Skin epidermis (tissue), 12 donors: Measurements from ENCODE around the gene VKORC1L1.
"Not testable (repeated sequence)": the region's sequence is repeated elsewhere in the genome, so short reads cannot be mapped to it uniquely, and the experiment has no call there.

ENCODE experiments used
- H3K27ac ChIP-seq, 21 experiments: fragments of 200-600 bp; sonication (generic) in 11 of 21; one replicate each; pipeline ENCODE4 v1.5.0; 2020; ENCODE audit warnings: mild to moderate bottlenecking in 3 of 21, inconsistent platforms in 2 of 21, moderate library complexity in 2 of 21
- H3K4me3 ChIP-seq, 7 experiments: fragments of 200-600 bp; sonication (generic) in 2 of 7; one replicate each; pipeline ENCODE4 v1.5.0; 2020; ENCODE audit warnings: inconsistent platforms in 2 of 7, mild to moderate bottlenecking in 2 of 7, moderate library complexity in 1 of 7

Gene VKORC1L1

DNA sequence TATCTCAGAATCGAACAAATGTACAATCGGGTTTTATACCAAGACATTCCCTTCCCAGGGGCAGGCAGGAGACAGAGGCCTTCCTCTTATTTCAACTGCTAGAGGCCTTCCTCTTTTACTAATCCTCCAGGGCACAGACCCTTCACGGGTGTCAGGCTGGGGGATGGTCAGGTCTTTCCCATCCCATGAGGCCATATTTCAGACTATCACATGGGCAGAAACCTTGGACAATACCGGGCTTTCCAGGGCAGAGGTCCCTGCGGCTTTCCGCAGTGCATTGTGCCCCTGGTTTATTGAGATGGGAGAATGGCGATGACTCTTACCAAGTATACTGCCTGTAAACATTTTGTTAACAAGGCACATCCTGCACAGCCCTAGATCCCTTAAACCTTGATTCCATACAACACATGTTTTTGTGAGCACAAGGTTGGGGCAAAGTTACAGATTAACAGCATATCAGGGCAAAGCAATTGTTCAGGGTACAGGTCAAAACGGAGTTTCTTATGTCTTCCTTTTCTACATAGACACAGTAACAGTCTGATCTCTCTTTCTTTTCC lies 132.3 kb downstream of the VKORC1L1 start:
- not testable (repeated sequence) for H3K4me3 ChIP-seq, H3K27ac ChIP-seq

DNA sequence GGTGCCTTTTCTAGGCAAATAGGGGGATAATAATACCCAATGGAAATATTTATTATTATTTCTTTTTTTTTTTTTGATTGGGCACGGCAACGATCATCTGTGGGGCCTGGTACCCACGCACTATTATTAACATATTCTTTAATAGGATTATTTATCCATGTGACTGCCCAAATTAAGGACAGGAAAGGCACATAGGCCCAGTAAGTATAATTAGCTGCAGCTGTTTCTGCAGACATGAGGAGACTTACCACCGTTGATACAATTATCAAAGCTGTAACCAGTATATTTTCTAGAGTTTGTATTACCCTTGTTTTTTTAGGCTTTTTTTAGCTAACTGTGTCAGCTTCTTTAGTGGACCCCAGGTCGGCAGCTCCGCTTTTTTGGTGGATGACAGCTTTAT lies 134.4 kb downstream of the VKORC1L1 start:
- Histone ChIP-seq H3K4me3 (no peak overlapping the region), H3K27ac (no peak overlapping the region)
